AG09309 (cell line): ENCODE results near the gene DERA.
"Not testable (repeated sequence)": the region's sequence is repeated elsewhere in the genome, so short reads cannot be mapped to it uniquely, and the experiment has no call there.

Experiments
- DNase-seq: peaks from one replicate; pipeline ENCODE4 v3.0.0-alpha.2; 2010; ENCODE audit warnings: low read depth
- H3K4me3 ChIP-seq: 2 replicates; pipeline ENCODE4 v1.5.1; 2011; ENCODE audit warnings: mild to moderate bottlenecking, low read depth, low read length, moderate library complexity; ENCODE audit not compliant: control insufficient read depth
- TF ChIP-seq, protein P1 (sequence below): IDR thresholded peaks from 2 replicates; pipeline ENCODE4 v1.5.1; 2011; ENCODE audit warnings: mild to moderate bottlenecking, low read depth, low read length, inconsistent platforms; ENCODE audit not compliant: insufficient read depth, control insufficient read depth; ENCODE audit errors: missing control alignments

The DERA gene

DNA sequence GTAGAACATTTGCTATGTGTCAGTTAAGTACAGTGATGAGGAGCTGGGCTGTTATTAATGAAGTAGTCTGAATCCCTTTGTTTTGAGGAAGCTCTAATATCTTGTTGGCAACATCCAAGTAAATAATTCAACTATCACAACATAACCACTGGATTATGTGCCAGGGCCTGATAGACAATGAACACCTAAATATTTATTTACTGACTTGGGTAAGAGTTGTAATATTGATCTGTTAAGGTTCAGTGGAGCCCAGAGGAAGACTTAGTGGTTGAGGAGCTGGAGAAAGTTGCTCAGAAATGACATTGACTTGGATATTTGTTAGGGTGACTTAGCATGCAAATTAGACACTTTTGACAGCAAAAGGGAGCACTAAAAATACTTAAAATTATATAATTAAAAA lies 26.8 kb downstream of the DERA start:
- TF ChIP-seq, protein P1, sequence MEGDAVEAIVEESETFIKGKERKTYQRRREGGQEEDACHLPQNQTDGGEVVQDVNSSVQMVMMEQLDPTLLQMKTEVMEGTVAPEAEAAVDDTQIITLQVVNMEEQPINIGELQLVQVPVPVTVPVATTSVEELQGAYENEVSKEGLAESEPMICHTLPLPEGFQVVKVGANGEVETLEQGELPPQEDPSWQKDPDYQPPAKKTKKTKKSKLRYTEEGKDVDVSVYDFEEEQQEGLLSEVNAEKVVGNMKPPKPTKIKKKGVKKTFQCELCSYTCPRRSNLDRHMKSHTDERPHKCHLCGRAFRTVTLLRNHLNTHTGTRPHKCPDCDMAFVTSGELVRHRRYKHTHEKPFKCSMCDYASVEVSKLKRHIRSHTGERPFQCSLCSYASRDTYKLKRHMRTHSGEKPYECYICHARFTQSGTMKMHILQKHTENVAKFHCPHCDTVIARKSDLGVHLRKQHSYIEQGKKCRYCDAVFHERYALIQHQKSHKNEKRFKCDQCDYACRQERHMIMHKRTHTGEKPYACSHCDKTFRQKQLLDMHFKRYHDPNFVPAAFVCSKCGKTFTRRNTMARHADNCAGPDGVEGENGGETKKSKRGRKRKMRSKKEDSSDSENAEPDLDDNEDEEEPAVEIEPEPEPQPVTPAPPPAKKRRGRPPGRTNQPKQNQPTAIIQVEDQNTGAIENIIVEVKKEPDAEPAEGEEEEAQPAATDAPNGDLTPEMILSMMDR, result no peak
- no peak overlapping the region for H3K4me3 ChIP-seq
- no peak for DNase-seq

- no peak for DNase-seq
- H3K4me3 ChIP-seq, result no peak overlapping the region
- TF ChIP-seq, protein P1, result no peak
Observed at GRCh38 chr12:15939111-15939510, 28.0 kb downstream of the DERA start.

GRCh38 chr12:15942475-15942874 lies 31.3 kb downstream of the DERA start:
- no peak overlapping the region for H3K4me3 ChIP-seq
- TF ChIP-seq, protein P1, result no peak
- DNase-seq, result no peak

GRCh38 chr12:15943519-15943918 lies 32.4 kb downstream of the DERA start:
- H3K4me3 ChIP-seq, result not testable (repeated sequence)

GRCh38 chr12:15948461-15948860 lies 37.3 kb downstream of the DERA start:
- DNase-seq, H3K4me3 ChIP-seq: not testable (repeated sequence)

More at GRCh38 chr12:15943519-15943918, 32.4 kb downstream of the DERA start:
- not testable (repeated sequence) for DNase-seq

DNA sequence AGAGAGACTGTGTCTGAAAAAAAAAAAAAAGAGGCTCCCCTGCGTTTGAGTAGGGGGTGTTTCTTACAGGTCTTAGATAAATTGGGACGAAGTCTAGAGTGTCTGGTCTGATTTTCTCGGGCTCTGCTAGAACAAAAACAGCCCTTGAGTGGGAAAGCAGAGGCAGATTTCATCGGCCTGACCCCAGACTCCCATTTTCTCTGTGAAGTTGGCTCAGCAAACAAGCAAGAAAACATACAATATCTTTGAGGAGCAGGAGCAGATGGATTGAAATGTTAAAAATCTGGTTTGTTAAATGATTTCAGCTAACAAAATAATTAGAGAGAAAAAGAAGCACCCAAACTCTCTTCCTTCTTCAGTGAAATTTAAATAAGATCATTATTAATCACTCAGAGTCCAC lies 44.1 kb downstream of the DERA start:
- TF ChIP-seq, protein P1, result no peak
- H3K4me3 ChIP-seq, result no peak overlapping the region
- DNase-seq, result no peak

DNA sequence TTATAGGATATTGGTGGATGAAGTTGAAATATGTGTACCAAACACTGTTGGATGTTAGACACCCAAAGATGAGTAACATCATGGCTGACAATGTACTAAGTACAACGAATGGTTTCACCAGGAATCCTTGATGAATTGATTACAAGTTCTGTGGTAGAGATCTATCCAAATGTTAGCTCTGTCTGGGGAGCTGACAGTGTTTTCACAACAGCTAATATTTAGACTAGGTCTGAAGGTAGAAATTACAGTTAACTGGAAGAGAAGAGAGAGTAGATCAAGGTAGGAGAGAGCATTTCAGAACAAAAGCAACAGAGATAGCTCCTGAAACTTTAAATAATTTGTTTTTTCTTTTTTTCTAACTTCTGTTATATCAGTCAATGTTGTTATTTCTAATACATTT lies 44.9 kb downstream of the DERA start:
- no peak for DNase-seq
- no peak overlapping the region for H3K4me3 ChIP-seq
- TF ChIP-seq, protein P1, result no peak

GRCh38 chr12:15956413-15957185 lies 45.5 kb downstream of the DERA start:
- TF ChIP-seq, protein P1, result no peak
- no peak for DNase-seq
- no peak overlapping the region for H3K4me3 ChIP-seq
